Activated CD4-positive, alpha-beta T cell treated with anti-CD3 and anti-CD28 coated beads for 36 hours (primary cell): ENCODE data around the gene KRT86. TPM values are rescaled to one million over a fixed set of nuclear protein-coding genes. Genes with fewer than 3 reads are reported as not detected.
"Not testable (repeated sequence)": the region's sequence is repeated elsewhere in the genome, so short reads cannot be mapped to it uniquely, and the experiment has no call there.

Source experiments
- ATAC-seq: fragments of 200-7000 bp; cut with Tn5 transposase; one replicate; pipeline ENCODE4 v1.10.0; 2021; ENCODE audit warnings: mild to moderate bottlenecking, moderate library complexity
- CTCF ChIA-PET: fragments of 350-600 bp; sonication (Branson Sonifier 250); formaldehyde crosslinking; loops from one replicate; lab custom pipeline; 2021; ENCODE audit warnings: antibody characterized with exemption; lab: Charles Lee
- POLR2A ChIA-PET: fragments of 350-600 bp; sonication (Branson Sonifier 250); formaldehyde crosslinking; loops from one replicate; lab custom pipeline; 2021; ENCODE audit warnings: antibody characterized with exemption, inconsistent platforms; lab: Charles Lee
- DNase-seq: peaks from one replicate; pipeline ENCODE4 v3.0.0-alpha.2; 2020
- H3K27ac Mint-ChIP-seq: one replicate; pipeline ENCODE4 v1.8.0; 2021; ENCODE audit warnings: mixed read lengths
- H3K27me3 Mint-ChIP-seq: one replicate; pipeline ENCODE4 v1.8.0; 2021; ENCODE audit warnings: mixed read lengths
- H3K36me3 Mint-ChIP-seq: one replicate; pipeline ENCODE4 v1.8.0; 2021; ENCODE audit warnings: low read depth, mixed read lengths
- H3K4me1 Mint-ChIP-seq: one replicate; pipeline ENCODE4 v1.8.0; 2021; ENCODE audit warnings: mixed read lengths
- H3K4me3 Mint-ChIP-seq: one replicate; pipeline ENCODE4 v1.8.0; 2021; ENCODE audit warnings: mild to moderate bottlenecking, moderate library complexity, mixed read lengths
- H3K9me3 Mint-ChIP-seq: one replicate; pipeline ENCODE4 v1.8.0; 2021; ENCODE audit warnings: low read depth, mixed read lengths
- intact Hi-C, 2 experiments: fragments of 100-400 bp; cut with DNase I in 1 of 2; cut with micrococcal nuclease in 1 of 2; formaldehyde crosslinking; loops; one replicate each; pipeline versions ENCODE4 v1.14.2 to v1.15.1; 2022 to 2024; cut with DNase I, micrococcal nuclease
- total RNA-seq, 2 experiments: library from RNA; stranded (reverse); gene quantifications; one replicate each; pipeline ENCODE4 v1.2.3, GENCODE V29; 2021

KRT86 gene
- total RNA-seq, 2 experiments from 2014 or later = not detected

- Mint-ChIP-seq H3K27me3 (peaks cover 15% of the 10 kb centered on the region), H3K36me3 (no peaks in the 10 kb centered on the region), H3K9me3 (peaks cover 3% of the 10 kb centered on the region), H3K4me1 (peaks cover 8% of the 10 kb centered on the region), H3K27ac (no peak overlapping the region), H3K4me3 (no peak overlapping the region)
- ChIA-PET CTCF (interaction anchor here (0.7 kb wide), 1 partner anchor 1414 kb away, joined by 3 read pairs; no protein-coding TSS in a partner anchor), POLR2A (interaction anchor here (1.0 kb wide), 1 partner anchor 16 kb away, joined by 3 read pairs; no protein-coding TSS in a partner anchor)
- no peak for ATAC-seq
- DNase-seq = no peak
- intact Hi-C loops = no loop called here
These were observed 61.3 kb downstream of the KRT86 start for GRCh38 chr12:52335598-52336262.

GRCh38 chr12:52336641-52337040 is 62.2 kb downstream of the KRT86 start:
- Mint-ChIP-seq H3K4me1 (peaks cover 8% of the 10 kb centered on the region), H3K9me3 (peaks cover 3% of the 10 kb centered on the region), H3K27me3 (peaks cover 15% of the 10 kb centered on the region), H3K36me3 (no peaks in the 10 kb centered on the region), H3K27ac (no peak overlapping the region), H3K4me3 (no peak overlapping the region)
- CTCF ChIA-PET = interaction anchor here (0.6 to 1.2 kb wide), 4 partner anchors 15 to 280 kb away, joined by 3 to 4 read pairs (median 3); no protein-coding TSS in a partner anchor
- POLR2A ChIA-PET = no interaction called here
- ATAC-seq (no peak), DNase-seq (no peak)
- intact Hi-C loops = no loop called here

GRCh38 chr12:52337054-52337453 is 62.6 kb downstream of the KRT86 start:
- POLR2A ChIA-PET = no interaction called here
- Mint-ChIP-seq H3K4me3 (no peak overlapping the region), H3K27ac (no peak overlapping the region), H3K4me1 (peaks cover 8% of the 10 kb centered on the region), H3K36me3 (no peaks in the 10 kb centered on the region), H3K27me3 (peaks cover 15% of the 10 kb centered on the region), H3K9me3 (peaks cover 3% of the 10 kb centered on the region)
- CTCF ChIA-PET = interaction anchor here (0.6 to 1.2 kb wide), 4 partner anchors 15 to 279 kb away, joined by 3 to 4 read pairs (median 3); no protein-coding TSS in a partner anchor
- intact Hi-C loops = no loop called here
- no peak for ATAC-seq
- no peak for DNase-seq

- intact Hi-C loops = no loop called here
- no peak overlapping the region for H3K27ac Mint-ChIP-seq
- no peak for ATAC-seq
- DNase-seq = no peak
- peaks cover 8% of the 10 kb centered on the region for H3K4me1 Mint-ChIP-seq
- H3K36me3 Mint-ChIP-seq = no peaks in the 10 kb centered on the region
- H3K27me3 Mint-ChIP-seq = peaks cover 15% of the 10 kb centered on the region
- peaks cover 3% of the 10 kb centered on the region for H3K9me3 Mint-ChIP-seq
- H3K4me3 Mint-ChIP-seq = no peak overlapping the region
- ChIA-PET POLR2A (no interaction called here), CTCF (interaction anchor here (3.6 kb wide), 1 partner anchor 10 kb away, joined by 17 read pairs; no protein-coding TSS in a partner anchor)
These were observed 64.0 kb downstream of the KRT86 start for GRCh38 chr12:52338241-52338960.

GRCh38 chr12:52341066-52341580 is 66.7 kb downstream of the KRT86 start:
- POLR2A ChIA-PET = no interaction called here
- intact Hi-C loops = no loop called here
- no peak for DNase-seq
- CTCF ChIA-PET = interaction anchor here (3.6 kb wide), 1 partner anchor 13 kb away, joined by 17 read pairs; no protein-coding TSS in a partner anchor
- no peak overlapping the region for H3K4me3 Mint-ChIP-seq
- peaks cover 3% of the 10 kb centered on the region for H3K9me3 Mint-ChIP-seq
- H3K27ac Mint-ChIP-seq = no peak overlapping the region
- peaks cover 8% of the 10 kb centered on the region for H3K4me1 Mint-ChIP-seq
- peaks cover 10% of the 10 kb centered on the region for H3K27me3 Mint-ChIP-seq
- no peaks in the 10 kb centered on the region for H3K36me3 Mint-ChIP-seq
- ATAC-seq = no peak

GRCh38 chr12:52342781-52343490 is 68.5 kb downstream of the KRT86 start:
- POLR2A ChIA-PET = no interaction called here
- peaks cover 8% of the 10 kb centered on the region for H3K27me3 Mint-ChIP-seq
- H3K27ac Mint-ChIP-seq = no peak overlapping the region
- ATAC-seq (no peak), DNase-seq (no peak)
- intact Hi-C loops = no loop called here
- no peak overlapping the region for H3K4me3 Mint-ChIP-seq
- H3K4me1 Mint-ChIP-seq = no peaks in the 10 kb centered on the region
- CTCF ChIA-PET = interaction anchor here (0.6 to 1.2 kb wide), 4 partner anchors 18 to 188 kb away, joined by 3 read pairs; no protein-coding TSS in a partner anchor
- no peaks in the 10 kb centered on the region for H3K36me3 Mint-ChIP-seq
- H3K9me3 Mint-ChIP-seq = no peaks in the 10 kb centered on the region

GRCh38 chr12:52343550-52343949 is 69.1 kb downstream of the KRT86 start:
- intact Hi-C loops = no loop called here
- ATAC-seq (no peak), DNase-seq (no peak)
- H3K27me3 Mint-ChIP-seq = peaks cover 11% of the 10 kb centered on the region
- no peak overlapping the region for H3K4me3 Mint-ChIP-seq
- no peaks in the 10 kb centered on the region for H3K9me3 Mint-ChIP-seq
- ChIA-PET POLR2A (no interaction called here), CTCF (interaction anchor here (0.6 to 1.2 kb wide), 2 partner anchors 83 to 151 kb away, joined by 3 read pairs; no protein-coding TSS in a partner anchor)
- no peak overlapping the region for H3K27ac Mint-ChIP-seq
- H3K4me1 Mint-ChIP-seq = no peaks in the 10 kb centered on the region
- no peaks in the 10 kb centered on the region for H3K36me3 Mint-ChIP-seq

- DNase-seq (no peak), ATAC-seq (no peak)
- intact Hi-C loops = no loop called here
- Mint-ChIP-seq H3K4me3 (no peak overlapping the region), H3K27ac (no peak overlapping the region), H3K4me1 (no peaks in the 10 kb centered on the region), H3K9me3 (no peaks in the 10 kb centered on the region), H3K36me3 (no peaks in the 10 kb centered on the region), H3K27me3 (peaks cover 6% of the 10 kb centered on the region)
- ChIA-PET POLR2A (interaction anchor here (0.6 kb wide), 1 partner anchor 24 kb away, joined by 3 read pairs; no protein-coding TSS in a partner anchor), CTCF (interaction anchor here (1.0 to 1.5 kb wide), 4 partner anchors 16 to 150 kb away, joined by 3 to 5 read pairs (median 3); no protein-coding TSS in a partner anchor)
These were observed 69.7 kb downstream of the KRT86 start for GRCh38 chr12:52344111-52344510.

GRCh38 chr12:52345041-52345440 is 70.6 kb downstream of the KRT86 start:
- intact Hi-C loops, POLR2A ChIA-PET, H3K36me3 Mint-ChIP-seq, ATAC-seq, H3K27me3 Mint-ChIP-seq, H3K9me3 Mint-ChIP-seq, H3K4me1 Mint-ChIP-seq, H3K4me3 Mint-ChIP-seq, H3K27ac Mint-ChIP-seq, DNase-seq: not testable (repeated sequence)
- CTCF ChIA-PET = interaction anchor here (0.6 to 1.5 kb wide), 4 partner anchors 17 to 187 kb away, joined by 3 to 5 read pairs (median 3); no protein-coding TSS in a partner anchor

GRCh38 chr12:52346593-52346992 is 72.1 kb downstream of the KRT86 start:
- Mint-ChIP-seq H3K36me3 (no peaks in the 10 kb centered on the region), H3K4me3 (no peak overlapping the region), H3K27ac (no peak overlapping the region), H3K9me3 (no peaks in the 10 kb centered on the region), H3K27me3 (peaks cover 6% of the 10 kb centered on the region), H3K4me1 (peaks cover 5% of the 10 kb centered on the region)
- no peak for ATAC-seq
- intact Hi-C loops = no loop called here
- no peak for DNase-seq
- ChIA-PET POLR2A (no interaction called here), CTCF (interaction anchor here (0.6 to 1.4 kb wide), 2 partner anchors 11 to 67 kb away, joined by 3 read pairs; no protein-coding TSS in a partner anchor)

- Mint-ChIP-seq H3K36me3 (no peaks in the 10 kb centered on the region), H3K9me3 (no peaks in the 10 kb centered on the region), H3K4me1 (peaks cover 9% of the 10 kb centered on the region), H3K4me3 (no peak overlapping the region), H3K27ac (no peak overlapping the region), H3K27me3 (peaks cover 6% of the 10 kb centered on the region)
- ATAC-seq (no peak), DNase-seq (no peak)
- intact Hi-C loops = no loop called here
- ChIA-PET CTCF (no interaction called here), POLR2A (no interaction called here)
These were observed 72.6 kb downstream of the KRT86 start for GRCh38 chr12:52347016-52347415.
